Endothelial cell of umbilical vein (primary cell): ENCODE data around the gene LECT2.

ENCODE experiments used
- GATA2 ChIP-seq: IDR thresholded peaks from 2 replicates; pipeline ENCODE4 v1.7.0; 2011; ENCODE audit warnings: low read depth, mild to moderate bottlenecking, moderate library complexity, mixed read lengths, low read length; ENCODE audit not compliant: insufficient read length, insufficient read depth
- MYC ChIP-seq: IDR thresholded peaks from one replicate; pipeline ENCODE4 v1.6.1; 2011; ENCODE audit warnings: mild to moderate bottlenecking, low read depth, low read length

GRCh38 chr5:135985951-135986350, 31.2 kb upstream of the LECT2 start:
- TF ChIP-seq GATA2 (peak; percentile 6), MYC (no peak)
